HepG2 (cell line): ENCODE results near the gene HLF. TPM values are rescaled to one million over a fixed set of nuclear protein-coding genes. Genes with fewer than 3 reads are reported as not detected.
A peak's percentile ranks its signal among the peaks of the same experiment; 100 is the strongest.

Experiments used
- ARNT2 ChIP-seq: sonication (generic); formaldehyde crosslinking; IDR thresholded peaks from 2 replicates; pipeline ENCODE4 v1.8.0; 2022; ENCODE audit warnings: mild to moderate bottlenecking, low read depth, missing genetic modification reagents, moderate library complexity
- CREM ChIP-seq, 2 experiments: sonication (generic) in 1 of 2; formaldehyde crosslinking in 1 of 2; IDR thresholded peaks; 2 replicates each; pipeline versions ENCODE4 v1.4.0 to v1.6.1; 2016 to 2020; ENCODE audit warnings: antibody characterized with exemption in 1 of 2, mild to moderate bottlenecking in 1 of 2, missing genetic modification reagents in 1 of 2
- FOSL2 ChIP-seq: sonication (generic); formaldehyde crosslinking; IDR thresholded peaks from 2 replicates; pipeline ENCODE4 v1.4.0; 2020; ENCODE audit warnings: missing genetic modification reagents
- FOXC1 ChIP-seq: sonication (generic); formaldehyde crosslinking; IDR thresholded peaks from 2 replicates; pipeline ENCODE4 v1.8.0; 2022; ENCODE audit warnings: mild to moderate bottlenecking, missing genetic modification reagents, borderline replicate concordance
- GATA4 ChIP-seq: sonication (generic); IDR thresholded peaks from 2 replicates; pipeline ENCODE4 v1.6.1; 2016; ENCODE audit warnings: antibody characterized with exemption, low read depth, borderline replicate concordance
- GFI1 ChIP-seq: sonication (generic); formaldehyde crosslinking; IDR thresholded peaks from 2 replicates; pipeline ENCODE4 v1.5.0; 2020; ENCODE audit warnings: missing genetic modification reagents, mild to moderate bottlenecking, borderline replicate concordance
- GTF2F1 ChIP-seq: fragments of 150-350 bp; IDR thresholded peaks from 2 replicates; pipeline ENCODE4 v1.6.1; 2014; ENCODE audit warnings: low read length
- ISX ChIP-seq: sonication (generic); formaldehyde crosslinking; conservative IDR thresholded peaks from 2 replicates; pipeline ENCODE4 v1.5.0; 2020; ENCODE audit warnings: missing genetic modification reagents
- KDM6A ChIP-seq: IDR thresholded peaks from 2 replicates; pipeline ENCODE4 v1.6.1; 2016; ENCODE audit warnings: low read depth
- REST ChIP-seq, 2 experiments: IDR thresholded peaks; 2 replicates each; pipeline ENCODE4 v1.6.1; 2011 to 2012; ENCODE audit warnings: low read length in 2 of 2, borderline replicate concordance in 1 of 2, low read depth in 1 of 2, mild to moderate bottlenecking in 1 of 2, moderate library complexity in 1 of 2
- SMAD1 ChIP-seq: sonication (generic); formaldehyde crosslinking; IDR thresholded peaks from 2 replicates; pipeline ENCODE4 v1.4.0; 2020; ENCODE audit warnings: missing genetic modification reagents, low read depth, mild to moderate bottlenecking, borderline replicate concordance
- SMYD3 ChIP-seq: sonication (generic); formaldehyde crosslinking; IDR thresholded peaks from 2 replicates; pipeline ENCODE4 v1.8.1; 2023; ENCODE audit warnings: mild to moderate bottlenecking, missing genetic modification reagents
- TOPORS ChIP-seq: sonication (generic); formaldehyde crosslinking; IDR thresholded peaks from 2 replicates; pipeline ENCODE4 v1.8.0; 2023; ENCODE audit warnings: mild to moderate bottlenecking, missing genetic modification reagents
- ZBTB25 ChIP-seq: IDR thresholded peaks from 2 replicates; pipeline ENCODE4 v1.6.1; 2018; ENCODE audit warnings: missing genetic modification reagents
- ZFAT ChIP-seq: sonication (generic); formaldehyde crosslinking; conservative IDR thresholded peaks from 2 replicates; pipeline ENCODE4 v1.8.1; 2023; ENCODE audit warnings: missing genetic modification reagents, inconsistent platforms
- ZKSCAN1 ChIP-seq: fragments of 150-350 bp; IDR thresholded peaks from 2 replicates; pipeline ENCODE4 v1.6.1; 2014; ENCODE audit warnings: low read length
- ZNF256 ChIP-seq: sonication (generic); formaldehyde crosslinking; conservative IDR thresholded peaks from 2 replicates; pipeline ENCODE4 v1.4.0; 2020; ENCODE audit warnings: missing genetic modification reagents
- ZNF350 ChIP-seq: sonication (generic); formaldehyde crosslinking; IDR thresholded peaks from 2 replicates; pipeline ENCODE4 v1.4.0; 2020; ENCODE audit warnings: mild to moderate bottlenecking, low read depth, missing genetic modification reagents, borderline replicate concordance
- ZNF441 ChIP-seq: sonication (generic); formaldehyde crosslinking; IDR thresholded peaks from 2 replicates; pipeline ENCODE4 v1.7.0; 2021; ENCODE audit warnings: missing genetic modification reagents, borderline replicate concordance
- ZNF530 ChIP-seq: sonication (generic); formaldehyde crosslinking; IDR thresholded peaks from 2 replicates; pipeline ENCODE4 v1.5.0; 2020; ENCODE audit warnings: low read depth, mild to moderate bottlenecking, missing genetic modification reagents
- ZNF674 ChIP-seq: sonication (generic); formaldehyde crosslinking; IDR thresholded peaks from 2 replicates; pipeline ENCODE4 v1.5.0; 2020; ENCODE audit warnings: low read depth, mild to moderate bottlenecking, missing genetic modification reagents
- ZNF747 ChIP-seq: sonication (generic); formaldehyde crosslinking; IDR thresholded peaks from 2 replicates; pipeline ENCODE4 v1.8.1; 2023; ENCODE audit warnings: missing genetic modification reagents, mild to moderate bottlenecking, borderline replicate concordance
- ZNF775 ChIP-seq: sonication (generic); formaldehyde crosslinking; IDR thresholded peaks from 2 replicates; pipeline ENCODE4 v1.4.0; 2020; ENCODE audit warnings: missing genetic modification reagents, mild to moderate bottlenecking, moderate library complexity, borderline replicate concordance
- ZNF776 ChIP-seq: sonication (generic); formaldehyde crosslinking; IDR thresholded peaks from 2 replicates; pipeline ENCODE4 v1.4.0; 2020; ENCODE audit warnings: mild to moderate bottlenecking, missing genetic modification reagents
- ZNF816 ChIP-seq: sonication (generic); formaldehyde crosslinking; IDR thresholded peaks from 2 replicates; pipeline ENCODE4 v1.8.0; 2022; ENCODE audit warnings: missing genetic modification reagents, mild to moderate bottlenecking, borderline replicate concordance
- polyA plus RNA-seq, 8 experiments: library from polyadenylated mRNA; depleted of rRNA in 3 of 8; stranded (reverse) in 7 of 8; unstranded in 1 of 8; fragments of >200 nt; fragmentation: Illumina TruSeq in 4 of 8; extraction: Trizol in 4 of 8; gene quantifications; 2 replicates each; pipeline versions ENCODE4 v1.2.1 to v1.2.3, GENCODE V29; 2011 to 2016; ENCODE audit warnings: low read depth in 4 of 8, missing spikeins in 1 of 8, mixed read lengths in 1 of 8; ENCODE audit not compliant: insufficient read depth in 1 of 8
- total RNA-seq, 5 experiments: library from RNA; depleted of rRNA; stranded (reverse); fragments of >200 nt; fragmentation: Illumina TruSeq; extraction: Trizol; gene quantifications; 2 replicates each; pipeline ENCODE4 v1.2.3, GENCODE V29; 2016; ENCODE audit warnings: low read depth in 1 of 5

The HLF gene
- total and polyA plus RNA-seq, 2 of the 13 experiments (the other 11 are each of a cell fraction or from before 2014, with no cell fraction given), result 202 to 346 TPM

GRCh38 chr17:55286681-55287589, 22.2 kb downstream of the HLF start (continued):
- TF ChIP-seq SMYD3 (CRISPR knock-in tag) (peak; percentile 69; the same call in 1 of the 2 replicates), ZNF441 (CRISPR knock-in tag) (peak; percentile 74; the same call in 1 of the 2 replicates), FOXC1 (CRISPR knock-in tag) (no peak), FOSL2 (CRISPR knock-in tag) (peak; percentile 99), SMAD1 (CRISPR knock-in tag) (no peak), CREM (IDR thresholded peaks at IDR 0.05) (peak; percentile 99), CREM (CRISPR knock-in tag; IDR thresholded peaks at IDR 0.05) (no peak), ZNF256 (CRISPR knock-in tag) (peak; percentile 54; the same call in 1 of the 2 replicates), ZNF530 (no peak), ZKSCAN1 (0 out of 2 replicates have a peak, but pooled peaks have one; percentile 50), GATA4 (peak; percentile 99), ZNF747 (CRISPR knock-in tag) (peak; percentile 19; the same call in 1 of the 2 replicates), ZNF350 (CRISPR knock-in tag) (no peak), GFI1 (peak; percentile 85), TOPORS (CRISPR knock-in tag) (peak; percentile 64), ZNF816 (peak; percentile 68; the same call in 1 of the 2 replicates), KDM6A (CRISPR knock-in tag) (peak; percentile 67; the same call in 1 of the 2 replicates), GTF2F1 (no peak), ARNT2 (CRISPR knock-in tag) (peak; percentile 66; the same call in 1 of the 2 replicates), ZNF776 (CRISPR knock-in tag) (no peak), REST (IDR thresholded peaks at IDR 0.05; ENCODE audit: borderline replicate concordance in 1 of 2, low read depth in 1 of 2, low read length in 2 of 2) (peak in 1 of 2 experiments; percentile 73; a peak in 2 of 4 replicates), ZBTB25 (CRISPR knock-in tag) (peak; percentile 97; the same call in 1 of the 2 replicates), ZFAT (CRISPR knock-in tag) (no peak), ISX (CRISPR knock-in tag) (no peak), ZNF775 (CRISPR knock-in tag) (0 out of 2 replicates have a peak, but pooled peaks have one; percentile 15), ZNF674 (CRISPR knock-in tag) (no peak)
